Body of pancreas (tissue), 4 donors: ENCODE results near the gene MSL2.

ENCODE experiments used
- POLR2A ChIP-seq, 3 donors: fragments of 450-650 bp; IDR thresholded peaks; one replicate each; pipeline ENCODE4 v1.6.1; 2016; ENCODE audit warnings: antibody characterized with exemption in 3 of 3, mild to moderate bottlenecking in 2 of 3
- TF ChIP-seq, protein P1 (sequence below), 7 experiments: fragments of 450-650 bp in 4 of 7; fragments of 200-600 bp in 3 of 7; sonication (generic) in 3 of 7; IDR thresholded peaks; one replicate each; pipeline ENCODE4 v1.5.1; 2016 to 2019; ENCODE audit warnings: antibody characterized with exemption in 7 of 7

DNA sequence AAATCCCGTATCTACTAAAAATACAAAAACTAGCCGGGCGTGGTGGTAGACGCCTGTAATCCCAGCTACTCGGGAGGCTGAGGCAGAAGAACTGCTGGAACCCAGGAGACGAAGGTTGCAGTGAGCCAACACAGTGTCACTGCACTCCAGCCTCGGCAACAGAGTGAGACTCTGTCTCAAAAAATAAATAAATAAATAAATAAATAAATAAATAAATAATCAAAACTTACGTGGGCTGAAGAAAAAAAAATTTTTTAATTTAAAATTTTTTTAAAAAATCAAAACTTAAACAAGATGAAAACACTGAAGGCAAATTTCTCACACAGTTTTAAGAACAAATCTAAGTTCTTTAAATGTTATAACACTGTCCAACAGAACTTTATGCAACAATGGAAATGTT, 14.4 kb downstream of the MSL2 start:
- TF ChIP-seq, protein P1, sequence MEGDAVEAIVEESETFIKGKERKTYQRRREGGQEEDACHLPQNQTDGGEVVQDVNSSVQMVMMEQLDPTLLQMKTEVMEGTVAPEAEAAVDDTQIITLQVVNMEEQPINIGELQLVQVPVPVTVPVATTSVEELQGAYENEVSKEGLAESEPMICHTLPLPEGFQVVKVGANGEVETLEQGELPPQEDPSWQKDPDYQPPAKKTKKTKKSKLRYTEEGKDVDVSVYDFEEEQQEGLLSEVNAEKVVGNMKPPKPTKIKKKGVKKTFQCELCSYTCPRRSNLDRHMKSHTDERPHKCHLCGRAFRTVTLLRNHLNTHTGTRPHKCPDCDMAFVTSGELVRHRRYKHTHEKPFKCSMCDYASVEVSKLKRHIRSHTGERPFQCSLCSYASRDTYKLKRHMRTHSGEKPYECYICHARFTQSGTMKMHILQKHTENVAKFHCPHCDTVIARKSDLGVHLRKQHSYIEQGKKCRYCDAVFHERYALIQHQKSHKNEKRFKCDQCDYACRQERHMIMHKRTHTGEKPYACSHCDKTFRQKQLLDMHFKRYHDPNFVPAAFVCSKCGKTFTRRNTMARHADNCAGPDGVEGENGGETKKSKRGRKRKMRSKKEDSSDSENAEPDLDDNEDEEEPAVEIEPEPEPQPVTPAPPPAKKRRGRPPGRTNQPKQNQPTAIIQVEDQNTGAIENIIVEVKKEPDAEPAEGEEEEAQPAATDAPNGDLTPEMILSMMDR (IDR thresholded peaks at IDR 0.05) = no peak
- no peak for TF ChIP-seq POLR2A (IDR thresholded peaks at IDR 0.05)
